Lower leg skin (tissue), 4 donors: Measurements from ENCODE around the gene TREML4. TPM values are rescaled to one million over a fixed set of nuclear protein-coding genes. Genes with fewer than 3 reads are reported as not detected.

Source experiments
- DNase-seq, 2 donors: peaks; one replicate each; pipeline ENCODE4 v3.0.0-alpha.2; 2019; ENCODE audit warnings: low spot score in 2 of 2
- H3K4me3 ChIP-seq: fragments of 200-600 bp; sonication (generic); 2 replicates; pipeline ENCODE4 v1.5.1; 2017; ENCODE audit warnings: mild to moderate bottlenecking, low read depth; ENCODE audit not compliant: poor library complexity, severe bottlenecking
- POLR2A ChIP-seq, 2 donors: fragments of 450-650 bp; IDR thresholded peaks; one replicate each; pipeline ENCODE4 v1.6.1; 2016 to 2017; ENCODE audit warnings: antibody characterized with exemption in 2 of 2, mild to moderate bottlenecking in 1 of 2, moderate library complexity in 1 of 2
- WGBS, 2 donors: methylation state at CpG; one replicate each; pipeline ENCODE4 v1.1.5; 2018; 5-methylcytosine and 5-hydroxymethylcytosine counted together
- intact Hi-C: fragments of 100-400 bp; cut with DNase I; formaldehyde crosslinking; loops from one replicate; pipeline ENCODE4 v1.15.0; 2023; ENCODE audit warnings: low total_unique reads
- total RNA-seq, 4 donors: library from RNA; depleted of rRNA; stranded (reverse); fragments of >200 nt; gene quantifications; one replicate each; pipeline ENCODE4 v1.1.0, GENCODE V29; 2016
- TF ChIP-seq, protein P1 (sequence below), 3 donors: fragments of 450-650 bp; IDR thresholded peaks; one replicate each; pipeline ENCODE4 v1.5.1; 2016; ENCODE audit warnings: antibody characterized with exemption in 3 of 3, mild to moderate bottlenecking in 3 of 3, moderate library complexity in 2 of 3

Gene TREML4
- total RNA-seq, 4 donors from 2014 or later: not detected

GRCh38 chr6:41193171-41193734 is 34.9 kb upstream of the TREML4 start:
- intact Hi-C loops: no loop called here
- 73 to 77% methylated on average over 5 of the region's 5 CpGs for WGBS, 2 donors
- DNase-seq: no peak
- H3K4me3 ChIP-seq: no peak overlapping the region
- TF ChIP-seq, protein P1, sequence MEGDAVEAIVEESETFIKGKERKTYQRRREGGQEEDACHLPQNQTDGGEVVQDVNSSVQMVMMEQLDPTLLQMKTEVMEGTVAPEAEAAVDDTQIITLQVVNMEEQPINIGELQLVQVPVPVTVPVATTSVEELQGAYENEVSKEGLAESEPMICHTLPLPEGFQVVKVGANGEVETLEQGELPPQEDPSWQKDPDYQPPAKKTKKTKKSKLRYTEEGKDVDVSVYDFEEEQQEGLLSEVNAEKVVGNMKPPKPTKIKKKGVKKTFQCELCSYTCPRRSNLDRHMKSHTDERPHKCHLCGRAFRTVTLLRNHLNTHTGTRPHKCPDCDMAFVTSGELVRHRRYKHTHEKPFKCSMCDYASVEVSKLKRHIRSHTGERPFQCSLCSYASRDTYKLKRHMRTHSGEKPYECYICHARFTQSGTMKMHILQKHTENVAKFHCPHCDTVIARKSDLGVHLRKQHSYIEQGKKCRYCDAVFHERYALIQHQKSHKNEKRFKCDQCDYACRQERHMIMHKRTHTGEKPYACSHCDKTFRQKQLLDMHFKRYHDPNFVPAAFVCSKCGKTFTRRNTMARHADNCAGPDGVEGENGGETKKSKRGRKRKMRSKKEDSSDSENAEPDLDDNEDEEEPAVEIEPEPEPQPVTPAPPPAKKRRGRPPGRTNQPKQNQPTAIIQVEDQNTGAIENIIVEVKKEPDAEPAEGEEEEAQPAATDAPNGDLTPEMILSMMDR (IDR thresholded peaks at IDR 0.05): no peak
- TF ChIP-seq POLR2A (IDR thresholded peaks at IDR 0.05): no peak

DNA sequence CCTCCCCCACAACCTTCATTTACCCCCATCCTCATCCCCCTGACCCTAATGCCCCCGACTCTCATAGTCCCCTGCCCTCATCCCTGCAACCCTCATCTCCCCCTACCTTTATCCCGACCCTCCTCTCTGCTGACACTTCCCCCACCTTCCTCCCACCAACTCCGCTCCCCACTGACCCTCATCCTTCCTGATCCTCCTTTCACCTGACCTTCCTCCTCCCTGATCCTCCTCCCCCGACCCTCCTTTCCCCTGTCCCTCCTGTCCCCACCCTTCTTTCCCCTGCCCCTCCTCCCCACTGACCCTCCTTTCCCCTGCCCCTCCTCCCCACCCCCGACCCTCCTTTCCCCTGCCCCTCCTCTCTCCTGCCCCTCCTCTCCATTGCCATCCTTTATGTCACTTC is 34.3 kb upstream of the TREML4 start:
- 50 to 60% methylated on average over 5 of the region's 5 CpGs for WGBS, 2 donors
- intact Hi-C loops: no loop called here
- DNase-seq: no peak
- TF ChIP-seq, protein P1 (IDR thresholded peaks at IDR 0.05): no peak
- no peak for TF ChIP-seq POLR2A (IDR thresholded peaks at IDR 0.05)
- no peak overlapping the region for H3K4me3 ChIP-seq

DNA sequence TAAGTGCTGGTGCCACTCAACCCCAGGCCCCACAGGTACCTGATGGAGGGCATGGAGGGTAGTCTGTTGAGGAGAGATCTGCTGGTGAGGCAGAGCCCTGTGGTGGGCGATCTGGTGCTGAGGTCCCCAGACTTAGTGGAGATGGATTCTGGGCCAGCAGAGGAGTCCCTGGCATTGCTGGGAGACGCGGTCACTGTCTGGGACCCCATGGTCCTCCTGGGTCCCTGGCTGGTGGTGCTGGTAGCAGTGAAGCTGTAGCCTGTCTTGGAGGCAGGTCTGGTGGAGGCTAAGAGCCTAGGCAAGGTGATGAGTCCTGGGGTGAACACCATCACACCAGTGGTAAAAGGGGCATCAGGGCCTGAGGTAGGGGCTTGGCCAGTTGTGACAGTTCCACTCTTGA is 33.8 kb upstream of the TREML4 start:
- intact Hi-C loops: no loop called here
- TF ChIP-seq, protein P1 (IDR thresholded peaks at IDR 0.05): no peak
- no peak for TF ChIP-seq POLR2A (IDR thresholded peaks at IDR 0.05)
- no peak for DNase-seq
- 93 to 97% methylated on average over 3 of the region's 3 CpGs for WGBS, 2 donors
- H3K4me3 ChIP-seq: no peak overlapping the region

DNA sequence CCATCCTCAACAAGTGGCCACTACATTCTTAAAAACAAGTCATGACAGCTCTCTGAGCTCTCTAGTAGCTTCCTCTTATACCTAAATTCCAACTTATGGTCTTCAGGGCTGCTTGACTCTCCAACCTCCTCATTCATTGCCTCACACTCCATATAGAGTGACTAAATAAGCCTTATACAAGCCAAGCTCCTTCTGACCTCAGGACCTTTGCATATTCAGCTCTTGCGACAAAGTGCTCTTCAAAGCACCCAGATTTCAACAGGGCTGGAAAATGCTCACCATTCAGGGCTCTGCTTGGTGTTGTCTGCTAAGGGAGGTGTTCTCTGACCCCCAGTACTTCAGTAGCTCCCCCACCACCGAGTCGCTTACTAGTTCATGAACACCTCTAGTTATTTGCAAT is 30.9 kb upstream of the TREML4 start:
- intact Hi-C loops: no loop called here
- H3K4me3 ChIP-seq: no peak overlapping the region
- no peak for DNase-seq
- WGBS, 2 donors: 93 to 95% methylated on average over 3 of the region's 3 CpGs
- TF ChIP-seq, protein P1 (IDR thresholded peaks at IDR 0.05): no peak
- TF ChIP-seq POLR2A (IDR thresholded peaks at IDR 0.05): no peak

- TF ChIP-seq, protein P1 (IDR thresholded peaks at IDR 0.05): no peak
- no peak for TF ChIP-seq POLR2A (IDR thresholded peaks at IDR 0.05)
- DNase-seq: no peak
- intact Hi-C loops: no loop called here
- H3K4me3 ChIP-seq: no peak overlapping the region
- 71% methylated on average over 1 of the region's 1 CpG for WGBS, 2 donors
Observed at GRCh38 chr6:41199552-41200246, 28.4 kb upstream of the TREML4 start.
